GM23338 (cell line): ENCODE results near the gene POTEJ. TPM values are rescaled to one million over a fixed set of nuclear protein-coding genes. Genes with fewer than 3 reads are reported as not detected.
"Not testable (repeated sequence)": the region's sequence is repeated elsewhere in the genome, so short reads cannot be mapped to it uniquely, and the experiment has no call there.

Source experiments
- ATAC-seq: fragments of 200-7000 bp; cut with Tn5 transposase; 3 replicates; pipeline ENCODE4 v1.9.1; 2020
- DNase-seq: peaks from one replicate; pipeline ENCODE4 v3.0.0-alpha.2; 2015; ENCODE audit warnings: low spot score
- H2AFZ ChIP-seq: fragments of 200-600 bp; sonication (generic); 2 replicates; pipeline ENCODE4 v1.8.0; 2016; ENCODE audit warnings: antibody characterized with exemption, mild to moderate bottlenecking, moderate library complexity
- H3F3A ChIP-seq: fragments of 200-600 bp; sonication (generic); replicated peaks from 2 replicates; pipeline ENCODE4 v1.8.0; 2017; ENCODE audit warnings: antibody characterized with exemption, mixed run types, low read depth
- H3K27ac ChIP-seq: fragments of 200-600 bp; sonication (generic); 2 replicates; pipeline ENCODE4 v1.6.1; 2016; ENCODE audit warnings: low read depth
- H3K27me3 ChIP-seq: fragments of 200-600 bp; sonication (generic); 2 replicates; pipeline ENCODE4 v1.8.0; 2016; ENCODE audit warnings: mild to moderate bottlenecking, mixed run types, moderate library complexity; ENCODE audit not compliant: insufficient read depth
- H3K36me3 ChIP-seq: fragments of 200-600 bp; sonication (generic); 2 replicates; pipeline ENCODE4 v1.8.0; 2016; ENCODE audit warnings: mild to moderate bottlenecking; ENCODE audit not compliant: insufficient read depth
- H3K4me1 ChIP-seq: fragments of 200-600 bp; sonication (generic); 2 replicates; pipeline ENCODE4 v1.8.0; 2016; ENCODE audit warnings: mild to moderate bottlenecking, moderate library complexity; ENCODE audit not compliant: insufficient read depth
- H3K4me2 ChIP-seq: fragments of 200-600 bp; sonication (generic); 2 replicates; pipeline ENCODE4 v1.7.1; 2017; ENCODE audit warnings: mixed run types
- H3K4me3 ChIP-seq: fragments of 200-600 bp; sonication (generic); 2 replicates; pipeline ENCODE4 v1.6.1; 2016; ENCODE audit warnings: mixed run types
- H3K79me2 ChIP-seq: fragments of 200-600 bp; sonication (generic); replicated peaks from 2 replicates; pipeline ENCODE4 v1.8.0; 2017; ENCODE audit warnings: mild to moderate bottlenecking; ENCODE audit not compliant: insufficient read depth
- H3K9me2 ChIP-seq: fragments of 200-600 bp; sonication (generic); 2 replicates; pipeline ENCODE4 v1.8.0; 2017; ENCODE audit not compliant: insufficient read depth
- H4K20me1 ChIP-seq: fragments of 200-600 bp; sonication (generic); replicated peaks from 2 replicates; pipeline ENCODE4 v1.8.0; 2017; ENCODE audit warnings: mild to moderate bottlenecking; ENCODE audit not compliant: insufficient read depth
- H3K27ac Mint-ChIP-seq: 2 replicates; pipeline ENCODE4 v1.8.0; 2020; ENCODE audit warnings: inconsistent platforms, mild to moderate bottlenecking, moderate library complexity, mixed read lengths
- H3K27me3 Mint-ChIP-seq: 3 replicates; pipeline ENCODE4 v1.8.0; 2022; ENCODE audit warnings: low read depth, mild to moderate bottlenecking, moderate library complexity, mixed read lengths, inconsistent platforms; ENCODE audit not compliant: insufficient read depth, poor library complexity
- H3K36me3 Mint-ChIP-seq: 3 replicates; pipeline ENCODE4 v1.8.0; 2021; ENCODE audit warnings: low read depth, mild to moderate bottlenecking, inconsistent platforms, moderate library complexity, mixed read lengths
- H3K4me1 Mint-ChIP-seq: 3 replicates; pipeline ENCODE4 v1.8.0; 2020; ENCODE audit warnings: mild to moderate bottlenecking, inconsistent platforms, mixed read lengths
- H3K4me3 Mint-ChIP-seq: 3 replicates; pipeline ENCODE4 v1.8.0; 2021; ENCODE audit warnings: moderate library complexity, mild to moderate bottlenecking, inconsistent platforms, mixed read lengths
- H3K9me3 Mint-ChIP-seq: 3 replicates; pipeline ENCODE4 v1.8.0; 2020; ENCODE audit warnings: moderate library complexity, mild to moderate bottlenecking, inconsistent platforms, mixed read lengths
- polyA plus RNA-seq: library from polyadenylated mRNA; unstranded; fragments of >200 nt; fragmentation: Nextera tagmentation; extraction: Ambion mirVana; gene quantifications from 2 replicates; pipeline ENCODE4 v1.2.1, GENCODE V29; 2016
- total RNA-seq: library from RNA; depleted of rRNA; stranded (reverse); fragments of >200 nt; shearing (Covaris generic); gene quantifications from 2 replicates; pipeline ENCODE4 v1.2.3, GENCODE V29; 2014

The POTEJ gene
- total and polyA plus RNA-seq, 2 experiments from 2014 or later, result 0.06 to 0.63 TPM

DNA sequence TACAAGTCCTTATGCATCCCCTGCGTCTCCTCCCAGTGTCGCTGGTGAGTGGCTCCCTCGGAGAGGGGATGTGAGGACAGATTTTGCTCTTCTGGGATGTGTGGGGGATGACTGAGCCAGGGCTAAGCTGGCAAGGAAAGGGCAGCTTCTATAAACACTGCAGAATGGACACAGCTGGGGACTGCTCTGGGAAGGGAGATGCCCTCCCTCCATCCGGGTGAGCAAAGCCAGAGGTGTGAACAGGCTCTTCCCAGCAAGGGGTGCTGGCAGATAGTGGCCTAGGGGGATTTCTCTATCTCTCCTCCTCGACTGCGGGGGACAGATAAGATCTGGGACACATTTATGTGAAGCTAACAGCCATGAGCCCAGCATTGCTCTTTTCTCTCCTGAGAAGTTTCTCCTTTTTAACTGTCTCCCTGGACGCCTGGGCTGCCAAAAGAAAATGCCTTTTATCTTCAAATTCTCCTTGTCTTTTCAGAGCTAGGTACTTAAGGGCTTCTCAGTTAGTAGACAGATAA is 20.3 kb upstream of the POTEJ start:
- not testable (repeated sequence) for H3K9me2 ChIP-seq, H3K27ac Mint-ChIP-seq, H3K9me3 Mint-ChIP-seq, H3K27me3 ChIP-seq, DNase-seq, H4K20me1 ChIP-seq, H3K36me3 ChIP-seq, H3K4me3 Mint-ChIP-seq, H3K79me2 ChIP-seq, H2AFZ ChIP-seq, H3K27me3 Mint-ChIP-seq, ATAC-seq, H3K4me3 ChIP-seq, H3K36me3 Mint-ChIP-seq, H3K27ac ChIP-seq, H3F3A ChIP-seq, H3K4me2 ChIP-seq, H3K4me1 Mint-ChIP-seq, H3K4me1 ChIP-seq

DNA sequence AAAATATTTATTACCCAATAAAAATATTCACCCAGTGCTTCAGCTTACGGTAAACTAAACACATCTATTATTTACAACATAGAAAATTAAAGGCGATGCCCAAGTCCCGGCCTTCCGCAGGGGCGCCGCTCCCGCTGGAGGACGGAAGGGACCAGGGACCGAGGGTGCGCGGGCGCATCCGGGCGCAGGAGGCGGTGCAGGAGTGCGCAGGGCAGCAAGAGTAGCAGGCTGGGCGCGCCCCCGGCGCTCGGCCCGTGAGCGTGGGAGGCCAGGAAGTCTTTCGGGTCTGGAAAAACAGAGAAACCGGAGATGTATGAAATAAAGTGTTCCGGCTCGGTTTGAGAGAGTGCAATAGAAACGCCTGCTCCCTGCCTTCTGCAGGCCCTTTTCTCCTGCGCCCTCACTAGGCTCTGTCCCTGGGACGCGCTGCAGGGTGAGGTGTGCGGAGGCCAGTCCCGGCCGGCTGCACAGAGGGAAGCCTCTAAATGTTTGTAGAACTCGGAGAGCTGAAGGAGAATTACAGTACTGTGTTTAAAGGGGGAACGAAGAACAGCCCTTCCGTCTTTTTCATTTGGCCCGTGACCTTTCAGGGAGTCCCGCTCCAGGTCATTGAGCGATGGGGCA is 18.3 kb upstream of the POTEJ start:
- not testable (repeated sequence) for H3K4me3 Mint-ChIP-seq, H3K4me1 ChIP-seq, H3K79me2 ChIP-seq, H3K9me3 Mint-ChIP-seq, H4K20me1 ChIP-seq, H3K4me2 ChIP-seq, DNase-seq, H3K36me3 Mint-ChIP-seq, H3F3A ChIP-seq, H2AFZ ChIP-seq, H3K27me3 ChIP-seq, H3K36me3 ChIP-seq, H3K27ac Mint-ChIP-seq, H3K4me1 Mint-ChIP-seq, H3K27ac ChIP-seq, H3K27me3 Mint-ChIP-seq, H3K9me2 ChIP-seq
- peak; percentile 82 for ATAC-seq
- peak overlapping the region; percentile 45 for H3K4me3 ChIP-seq

DNA sequence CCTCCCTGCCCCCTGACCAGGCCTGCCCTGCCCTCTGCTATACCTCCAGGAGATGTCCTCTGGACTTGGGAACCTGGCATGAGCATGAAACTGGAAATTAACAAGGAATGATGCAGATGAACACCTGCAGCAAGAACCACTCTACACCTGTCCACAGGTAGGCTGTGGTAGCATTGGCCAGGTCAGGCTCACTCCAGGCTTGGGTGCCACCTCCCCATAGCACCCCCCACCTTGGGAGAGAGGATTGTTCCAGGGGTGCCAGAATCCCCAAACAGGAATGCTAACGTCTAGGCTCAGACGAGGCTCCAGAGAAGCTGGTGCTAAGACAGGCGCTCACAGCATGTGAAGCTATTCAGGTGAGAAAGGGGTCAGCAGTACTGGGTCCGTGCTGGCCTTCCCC is 17.2 kb upstream of the POTEJ start:
- not testable (repeated sequence) for H3K27ac Mint-ChIP-seq, H3K4me1 Mint-ChIP-seq, H3K4me2 ChIP-seq

DNA sequence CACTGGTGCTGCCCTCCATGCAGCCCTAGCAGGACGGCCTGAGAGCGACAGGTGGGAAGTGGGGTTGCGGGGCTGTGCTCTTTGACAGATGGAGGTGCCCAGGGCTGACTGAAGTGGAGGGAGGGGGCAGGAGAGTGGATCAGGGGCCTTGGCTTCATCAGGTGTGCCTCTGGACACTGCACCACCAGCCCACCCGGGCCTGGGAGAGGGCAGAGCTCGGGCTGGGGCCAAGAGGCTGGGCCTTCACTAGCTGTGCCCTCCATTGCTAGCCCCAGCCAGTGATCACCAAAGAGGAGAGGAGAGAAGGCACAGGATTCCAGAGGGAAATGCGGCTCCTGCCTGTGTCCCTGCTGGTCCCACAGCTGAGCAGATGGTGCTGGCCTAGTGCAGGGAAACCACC is 14.5 kb upstream of the POTEJ start:
- H3K27ac ChIP-seq, H3F3A ChIP-seq, H3K9me2 ChIP-seq, H4K20me1 ChIP-seq, H3K27me3 Mint-ChIP-seq, H3K36me3 Mint-ChIP-seq, H3K9me3 Mint-ChIP-seq, H3K4me3 Mint-ChIP-seq, H3K4me3 ChIP-seq, H3K4me2 ChIP-seq, H3K36me3 ChIP-seq, H3K4me1 ChIP-seq, H2AFZ ChIP-seq, DNase-seq, H3K4me1 Mint-ChIP-seq, H3K79me2 ChIP-seq, H3K27ac Mint-ChIP-seq: not testable (repeated sequence)
- ATAC-seq, result peak; percentile 6
- H3K27me3 ChIP-seq, result peaks cover 10% of the 10 kb centered on the region

More for the DNA sequence above, 17.2 kb upstream of the POTEJ start:
- H3K9me2 ChIP-seq, H3K4me3 Mint-ChIP-seq, ATAC-seq, H3K4me1 ChIP-seq, DNase-seq, H2AFZ ChIP-seq, H3K27ac ChIP-seq, H3K36me3 Mint-ChIP-seq, H4K20me1 ChIP-seq, H3K4me3 ChIP-seq, H3F3A ChIP-seq, H3K27me3 Mint-ChIP-seq, H3K9me3 Mint-ChIP-seq, H3K36me3 ChIP-seq, H3K79me2 ChIP-seq: not testable (repeated sequence)
- H3K27me3 ChIP-seq, result peaks cover 10% of the 10 kb centered on the region

DNA sequence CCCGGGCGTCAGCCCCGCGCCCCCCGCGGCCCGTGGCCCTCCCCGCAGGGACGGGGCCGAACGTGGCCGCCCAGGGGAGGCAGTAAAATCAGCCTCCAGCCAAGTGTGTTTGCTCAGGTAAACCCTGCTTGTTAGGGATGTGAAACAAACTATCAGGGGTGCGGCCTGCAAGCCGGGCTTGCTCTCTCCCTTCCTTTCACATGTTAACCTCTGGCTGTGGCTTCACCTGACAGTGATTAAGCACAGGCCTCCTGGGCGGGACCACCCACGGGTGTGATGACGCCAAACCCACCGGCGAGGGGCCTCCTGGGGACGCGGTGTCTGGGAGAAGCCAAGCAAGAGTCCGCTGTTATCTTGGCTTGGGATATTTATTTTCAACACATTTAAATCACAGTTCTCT is 13.2 kb upstream of the POTEJ start:
- peak; percentile 64 for ATAC-seq
- H3K27ac Mint-ChIP-seq, H3K9me3 Mint-ChIP-seq, H3K36me3 ChIP-seq, H3K4me1 ChIP-seq, H3K27me3 Mint-ChIP-seq, H3K27ac ChIP-seq, H3K4me1 Mint-ChIP-seq, H3K36me3 Mint-ChIP-seq, H3F3A ChIP-seq, DNase-seq, H3K27me3 ChIP-seq, H3K79me2 ChIP-seq, H2AFZ ChIP-seq, H4K20me1 ChIP-seq, H3K9me2 ChIP-seq: not testable (repeated sequence)
- peak overlapping the region; percentile 61 for H3K4me2 ChIP-seq
- peak overlapping the region; percentile 31; the same call in 1 of the 2 replicates for H3K4me3 ChIP-seq
- H3K4me3 Mint-ChIP-seq, result peak overlapping the region; percentile 48; the same call in 1 of the 3 replicates
